Measurements from ENCODE around the gene HSPB3. TPM values are rescaled to one million over a fixed set of nuclear protein-coding genes. Genes with fewer than 3 reads are reported as not detected.

Gene HSPB3
- total and polyA plus RNA-seq, 2 donors (not counting 1 experiment from before 2014, with no cell fraction given), result 18.6 to 21.1 TPM

- DNase-seq (ENCODE audit: low read depth in 2 of 2), result no peak
- no peaks in the 10 kb centered on the region for H3K79me2 ChIP-seq (ENCODE audit: control insufficient read depth, insufficient read depth, low read length)
- no peak overlapping the region for H3K27ac ChIP-seq (ENCODE audit: insufficient read depth, low read length)
- no peaks in the 10 kb centered on the region for H4K20me1 ChIP-seq (ENCODE audit: control insufficient read depth, extremely low read depth, insufficient read depth, low read length)
- no peaks in the 10 kb centered on the region for H3K4me1 ChIP-seq (ENCODE audit: control insufficient read depth, extremely low read depth, insufficient read depth, low read length)
- no peak overlapping the region for H3K9ac ChIP-seq (ENCODE audit: insufficient read depth, low read length)
- H3K9me3 ChIP-seq (ENCODE audit: control insufficient read depth, insufficient read depth, low read depth, low read length), result no peaks in the 10 kb centered on the region
- H3K27me3 ChIP-seq (ENCODE audit: control insufficient read depth, insufficient read depth, low read length), result no peaks in the 10 kb centered on the region
- H3K36me3 ChIP-seq (ENCODE audit: control insufficient read depth, insufficient read depth, low read length), result no peaks in the 10 kb centered on the region
- no peak for TF ChIP-seq CTCF (conservative IDR thresholded peaks at IDR 0.05 in 1 of 2, IDR thresholded peaks at IDR 0.05 in 1 of 2; ENCODE audit: low read depth in 1 of 2, low read length in 2 of 2)
- TF ChIP-seq EZH2 (IDR thresholded peaks at IDR 0.05; ENCODE audit: low read length, missing control alignments), result no peak
- no peak overlapping the region for H3K4me2 ChIP-seq (ENCODE audit: extremely low read depth, insufficient read depth, low read length)
- H2AFZ ChIP-seq (ENCODE audit: low read length), result no peak overlapping the region
- H3K4me3 ChIP-seq (replicated peaks in 1 of 4; ENCODE audit: control extremely low read depth in 1 of 4, insufficient read depth in 1 of 4, low read depth in 3 of 4, low read length in 4 of 4), result no peak overlapping the region
Measured at GRCh38 chr5:54491326-54491725, 35.8 kb downstream of the HSPB3 start.

- no peak for DNase-seq (ENCODE audit: low read depth in 2 of 2)
- no peak for TF ChIP-seq CTCF (conservative IDR thresholded peaks at IDR 0.05 in 1 of 2, IDR thresholded peaks at IDR 0.05 in 1 of 2; ENCODE audit: low read depth in 1 of 2, low read length in 2 of 2)
- no peak for TF ChIP-seq EZH2 (IDR thresholded peaks at IDR 0.05; ENCODE audit: low read length, missing control alignments)
Measured at GRCh38 chr5:54492178-54492577, 36.7 kb downstream of the HSPB3 start.

GRCh38 chr5:54495027-54495426 lies 39.5 kb downstream of the HSPB3 start:
- Histone ChIP-seq H4K20me1 (ENCODE audit: control insufficient read depth, extremely low read depth, insufficient read depth, low read length) (no peaks in the 10 kb centered on the region), H3K4me3 (replicated peaks in 1 of 4; ENCODE audit: control extremely low read depth in 1 of 4, insufficient read depth in 1 of 4, low read depth in 3 of 4, low read length in 4 of 4) (no peak overlapping the region), H3K27ac (ENCODE audit: insufficient read depth, low read length) (no peak overlapping the region), H3K36me3 (ENCODE audit: control insufficient read depth, insufficient read depth, low read length) (no peaks in the 10 kb centered on the region), H3K4me2 (ENCODE audit: extremely low read depth, insufficient read depth, low read length) (no peak overlapping the region), H3K9ac (ENCODE audit: insufficient read depth, low read length) (no peak overlapping the region), H3K79me2 (ENCODE audit: control insufficient read depth, insufficient read depth, low read length) (no peaks in the 10 kb centered on the region), H3K4me1 (ENCODE audit: control insufficient read depth, extremely low read depth, insufficient read depth, low read length) (no peaks in the 10 kb centered on the region), H3K9me3 (ENCODE audit: control insufficient read depth, insufficient read depth, low read depth, low read length) (no peaks in the 10 kb centered on the region), H3K27me3 (ENCODE audit: control insufficient read depth, insufficient read depth, low read length) (no peaks in the 10 kb centered on the region), H2AFZ (ENCODE audit: low read length) (no peak overlapping the region)
- TF ChIP-seq CTCF (conservative IDR thresholded peaks at IDR 0.05 in 1 of 2, IDR thresholded peaks at IDR 0.05 in 1 of 2; ENCODE audit: low read depth in 1 of 2, low read length in 2 of 2) (no peak), EZH2 (IDR thresholded peaks at IDR 0.05; ENCODE audit: low read length, missing control alignments) (no peak)
- no peak for DNase-seq (ENCODE audit: low read depth in 2 of 2)

More at GRCh38 chr5:54492178-54492577, 36.7 kb downstream of the HSPB3 start:
- H3K9me3 ChIP-seq (ENCODE audit: control insufficient read depth, insufficient read depth, low read depth, low read length), result no peaks in the 10 kb centered on the region
- H3K27ac ChIP-seq (ENCODE audit: insufficient read depth, low read length), result no peak overlapping the region
- H3K4me3 ChIP-seq (replicated peaks in 1 of 4; ENCODE audit: control extremely low read depth in 1 of 4, insufficient read depth in 1 of 4, low read depth in 3 of 4, low read length in 4 of 4), result no peak overlapping the region
- H3K36me3 ChIP-seq (ENCODE audit: control insufficient read depth, insufficient read depth, low read length), result no peaks in the 10 kb centered on the region
- no peaks in the 10 kb centered on the region for H3K79me2 ChIP-seq (ENCODE audit: control insufficient read depth, insufficient read depth, low read length)
- no peaks in the 10 kb centered on the region for H3K27me3 ChIP-seq (ENCODE audit: control insufficient read depth, insufficient read depth, low read length)
- no peaks in the 10 kb centered on the region for H3K4me1 ChIP-seq (ENCODE audit: control insufficient read depth, extremely low read depth, insufficient read depth, low read length)
- no peak overlapping the region for H3K4me2 ChIP-seq (ENCODE audit: extremely low read depth, insufficient read depth, low read length)
- H3K9ac ChIP-seq (ENCODE audit: insufficient read depth, low read length), result no peak overlapping the region
- H2AFZ ChIP-seq (ENCODE audit: low read length), result no peak overlapping the region
- no peaks in the 10 kb centered on the region for H4K20me1 ChIP-seq (ENCODE audit: control insufficient read depth, extremely low read depth, insufficient read depth, low read length)

Other genes starting within 250 kb of the HSPB3 start
- 20.5 and 28.7 TPM in 2 replicates for gene ARL15, start 145.1 kb upstream of the HSPB3 start, total RNA-seq
- 16.3 and 20.6 TPM in 2 replicates for gene ARL15, start 145.1 kb upstream of the HSPB3 start, polyA plus RNA-seq
- 91.7 and 109 TPM in 2 replicates for gene SNX18, start 62.1 kb downstream of the HSPB3 start, total RNA-seq
- gene SNX18, start 62.1 kb downstream of the HSPB3 start, polyA plus RNA-seq, result 49.0 and 80.1 TPM in 2 replicates